GM19238 (cell line): ENCODE data around the gene SLC38A3.

Experiments used
- DNase-seq: peaks from one replicate; pipeline ENCODE4 v3.0.0; 2011; ENCODE audit warnings: low spot score; ENCODE audit not compliant: insufficient read length

The SLC38A3 gene

DNA sequence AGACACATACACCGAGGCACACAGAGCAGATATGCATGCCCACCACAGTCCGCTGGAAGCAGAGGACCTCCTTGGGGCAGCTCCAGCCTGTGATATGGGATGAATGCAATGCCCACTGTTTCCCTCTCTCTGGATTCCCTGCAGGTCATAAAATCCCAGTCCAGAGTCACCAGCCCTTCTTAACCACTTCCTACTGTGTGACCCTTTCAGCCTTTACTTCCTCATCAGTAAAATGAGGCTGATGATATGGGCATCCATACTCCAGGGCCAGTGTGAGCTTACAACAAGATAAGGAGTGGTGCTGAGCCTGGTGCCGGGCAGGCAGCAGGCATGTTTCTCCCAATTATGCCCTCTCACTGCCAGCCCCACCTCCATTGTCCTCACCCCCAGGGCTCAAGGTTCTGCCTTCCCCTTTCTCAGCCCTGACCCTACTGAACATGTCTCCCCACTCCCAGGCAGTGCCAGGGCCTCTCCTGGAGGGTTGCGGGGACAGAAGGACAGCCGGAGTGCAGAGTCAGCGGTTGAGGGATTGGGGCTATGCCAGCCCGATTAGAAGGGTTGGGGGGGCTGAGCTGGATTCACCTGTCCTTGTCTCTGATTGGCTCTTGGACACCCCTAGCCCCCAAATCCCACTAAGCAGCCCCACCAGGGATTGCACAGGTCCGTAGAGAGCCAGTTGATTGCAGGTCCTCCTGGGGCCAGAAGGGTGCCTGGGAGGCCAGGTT is 14.0 kb upstream of the SLC38A3 start, which contains the start of gene GNAT1:
GNAT1 (plus strand) TSS at position 675 of the 725 bp plus-strand sequence. CDS start 116 bp downstream, outside the sequence.
- DNase-seq, result no peak

DNA sequence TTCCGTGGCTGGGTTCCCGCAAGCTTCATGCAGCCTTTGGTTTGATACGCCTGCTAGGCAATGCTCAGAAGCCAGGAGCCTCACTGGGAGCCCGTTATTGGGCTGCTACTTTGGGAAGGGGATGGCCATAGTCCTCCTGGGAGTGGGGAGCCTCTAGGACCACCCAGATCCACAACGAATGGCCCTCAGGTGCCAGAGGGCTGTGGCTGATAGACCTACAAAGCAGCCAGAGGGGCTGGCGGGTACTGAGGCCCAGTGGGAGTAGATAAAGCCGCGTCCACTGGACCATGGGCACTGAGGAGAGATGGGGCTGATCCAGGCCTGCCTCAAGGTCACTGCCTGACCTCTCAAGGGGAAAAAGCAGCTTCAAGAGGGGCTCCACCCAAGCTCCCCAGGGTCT is 12.9 kb upstream of the SLC38A3 start:
- DNase-seq, result no peak

DNA sequence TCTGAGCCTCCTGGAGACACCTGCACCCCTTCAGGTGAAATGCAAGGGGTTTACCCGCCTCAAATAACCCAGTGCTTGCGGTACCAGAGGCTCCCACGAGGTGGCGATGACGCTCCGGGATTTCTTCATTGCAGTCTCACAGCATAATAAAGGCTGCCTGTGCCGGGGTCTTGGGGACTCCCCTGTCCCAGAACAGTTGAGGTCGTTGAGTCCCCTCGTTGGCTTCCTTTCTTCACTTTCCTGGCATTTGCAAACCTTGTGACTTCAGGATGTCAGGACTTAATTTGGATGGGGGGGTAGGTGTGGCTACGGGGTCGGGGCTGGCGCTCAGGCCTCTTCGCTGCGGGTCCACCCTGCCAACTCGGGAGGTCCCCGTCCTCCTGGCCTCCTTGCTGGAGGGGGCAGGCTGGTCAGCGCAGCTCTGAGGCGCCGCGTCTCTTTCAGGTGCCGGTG is 12.4 kb upstream of the SLC38A3 start:
- peak; percentile 85 for DNase-seq

DNA sequence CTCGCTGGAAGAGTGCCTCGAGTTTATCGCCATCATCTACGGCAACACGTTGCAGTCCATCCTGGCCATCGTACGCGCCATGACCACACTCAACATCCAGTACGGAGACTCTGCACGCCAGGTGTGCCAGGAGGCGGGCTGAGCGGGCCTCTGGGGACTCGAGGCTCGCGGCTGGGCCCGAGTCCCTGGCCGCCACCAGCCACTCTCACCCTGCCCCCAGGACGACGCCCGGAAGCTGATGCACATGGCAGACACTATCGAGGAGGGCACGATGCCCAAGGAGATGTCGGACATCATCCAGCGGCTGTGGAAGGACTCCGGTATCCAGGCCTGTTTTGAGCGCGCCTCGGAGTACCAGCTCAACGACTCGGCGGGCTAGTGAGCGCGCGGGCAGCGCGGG is 11.8 kb upstream of the SLC38A3 start:
- no peak for DNase-seq

DNA sequence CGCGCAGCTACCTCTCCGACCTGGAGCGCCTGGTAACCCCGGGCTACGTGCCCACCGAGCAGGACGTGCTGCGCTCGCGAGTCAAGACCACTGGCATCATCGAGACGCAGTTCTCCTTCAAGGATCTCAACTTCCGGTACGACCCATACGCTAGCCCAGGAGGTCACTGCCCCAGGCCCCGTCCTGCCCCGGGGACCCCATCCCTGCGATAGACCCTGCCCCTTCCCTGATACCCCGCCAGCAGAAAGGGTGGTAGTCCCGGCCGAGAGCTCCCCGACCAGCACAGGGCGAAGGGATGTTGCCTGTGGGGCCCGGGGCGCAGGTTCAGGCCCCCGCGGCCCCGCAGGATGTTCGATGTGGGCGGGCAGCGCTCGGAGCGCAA is 11.3 kb upstream of the SLC38A3 start:
- no peak for DNase-seq

DNA sequence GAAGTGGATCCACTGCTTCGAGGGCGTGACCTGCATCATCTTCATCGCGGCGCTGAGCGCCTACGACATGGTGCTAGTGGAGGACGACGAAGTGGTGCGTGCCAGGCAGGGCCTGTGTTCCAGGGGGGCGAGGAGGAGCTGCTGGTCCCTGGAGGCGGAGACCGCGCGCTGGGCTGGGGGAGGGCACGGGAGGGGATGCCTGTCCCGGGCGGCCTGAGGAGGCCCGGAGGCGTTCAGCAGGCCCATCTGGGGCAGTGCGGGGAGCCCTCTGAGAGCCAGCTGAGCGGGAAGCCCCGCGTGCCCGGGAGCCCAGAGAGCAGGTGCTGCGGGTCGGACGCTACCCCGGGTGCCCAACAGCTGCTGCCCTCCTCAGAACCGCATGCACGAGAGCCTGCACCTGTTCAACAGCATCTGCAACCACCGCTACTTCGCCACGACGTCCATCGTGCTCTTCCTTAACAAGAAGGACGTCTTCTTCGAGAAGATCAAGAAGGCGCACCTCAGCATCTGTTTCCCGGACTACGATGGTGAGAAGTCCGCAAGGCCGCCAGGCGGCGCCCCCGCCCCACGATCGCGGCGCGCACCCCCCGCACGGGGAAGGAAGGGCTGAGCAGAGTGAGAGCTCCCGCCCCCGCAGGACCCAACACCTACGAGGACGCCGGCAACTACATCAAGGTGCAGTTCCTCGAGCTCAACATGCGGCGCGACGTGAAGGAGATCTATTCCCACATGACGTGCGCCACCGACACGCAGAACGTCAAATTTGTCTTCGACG is 10.8 kb upstream of the SLC38A3 start:
- peak; percentile 78 for DNase-seq

DNA sequence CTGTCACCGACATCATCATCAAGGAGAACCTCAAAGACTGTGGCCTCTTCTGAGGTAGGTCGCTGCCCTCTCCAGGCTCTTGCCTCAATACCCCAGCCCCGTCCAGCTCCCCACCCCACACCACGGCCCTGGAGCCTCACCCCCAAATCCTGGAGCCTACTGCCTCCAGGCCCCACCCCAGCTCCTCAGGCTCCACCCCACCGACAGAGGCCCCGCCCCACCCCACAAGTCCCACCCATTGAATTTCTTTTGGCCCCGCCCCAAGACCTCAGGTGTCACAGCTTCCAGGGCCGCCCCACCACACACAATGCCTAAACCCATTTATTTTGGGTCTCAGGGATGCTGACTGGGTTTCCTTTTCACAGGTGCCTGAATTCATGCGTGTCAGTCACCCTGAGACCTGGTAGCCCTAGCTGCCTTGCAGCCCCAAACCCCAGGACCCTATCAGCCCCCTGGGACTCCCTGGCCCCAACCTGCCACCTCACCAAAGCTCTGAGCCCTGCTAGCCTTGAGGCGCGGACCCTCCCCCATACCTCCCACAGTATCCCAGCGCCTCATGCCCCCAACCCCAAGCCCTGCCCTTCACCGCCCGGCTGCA is 10.1 kb upstream of the SLC38A3 start:
- no peak for DNase-seq

DNA sequence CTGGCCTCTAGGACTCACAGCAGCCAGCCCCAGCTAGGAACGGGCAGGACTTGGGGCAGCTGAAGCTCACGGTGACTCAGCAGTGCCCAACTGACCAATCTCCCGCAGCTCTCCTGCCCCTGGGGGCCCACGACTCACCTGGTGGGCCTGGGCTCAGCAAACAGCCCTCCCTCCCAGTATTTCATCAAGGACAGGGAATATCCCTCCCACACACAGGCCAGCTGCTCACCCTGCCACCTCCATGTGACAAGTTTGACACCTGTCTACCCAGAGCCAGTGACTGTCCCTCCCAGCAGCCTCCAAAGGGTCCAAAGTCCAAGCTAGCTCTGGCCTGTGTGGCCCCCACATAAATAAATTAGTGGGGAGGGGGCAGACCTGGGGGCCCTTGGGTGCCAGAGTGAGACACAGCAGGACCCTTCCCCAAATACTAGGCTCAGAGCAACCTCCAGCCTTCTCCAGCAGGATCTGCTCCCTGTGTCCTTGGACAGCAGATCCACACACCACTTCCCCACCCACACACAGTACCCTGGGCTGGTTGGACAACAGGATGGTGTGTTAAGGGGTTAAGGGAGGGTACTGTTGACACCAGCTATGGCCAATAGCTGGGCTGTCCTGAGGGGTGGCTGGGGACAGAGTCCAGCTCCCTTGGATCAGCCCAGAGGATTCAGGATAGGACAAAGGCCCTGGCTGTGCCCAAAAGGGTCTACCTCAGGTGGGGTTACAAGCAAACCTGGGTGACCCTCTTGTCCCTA is 9.4 kb upstream of the SLC38A3 start:
- DNase-seq, result no peak

DNA sequence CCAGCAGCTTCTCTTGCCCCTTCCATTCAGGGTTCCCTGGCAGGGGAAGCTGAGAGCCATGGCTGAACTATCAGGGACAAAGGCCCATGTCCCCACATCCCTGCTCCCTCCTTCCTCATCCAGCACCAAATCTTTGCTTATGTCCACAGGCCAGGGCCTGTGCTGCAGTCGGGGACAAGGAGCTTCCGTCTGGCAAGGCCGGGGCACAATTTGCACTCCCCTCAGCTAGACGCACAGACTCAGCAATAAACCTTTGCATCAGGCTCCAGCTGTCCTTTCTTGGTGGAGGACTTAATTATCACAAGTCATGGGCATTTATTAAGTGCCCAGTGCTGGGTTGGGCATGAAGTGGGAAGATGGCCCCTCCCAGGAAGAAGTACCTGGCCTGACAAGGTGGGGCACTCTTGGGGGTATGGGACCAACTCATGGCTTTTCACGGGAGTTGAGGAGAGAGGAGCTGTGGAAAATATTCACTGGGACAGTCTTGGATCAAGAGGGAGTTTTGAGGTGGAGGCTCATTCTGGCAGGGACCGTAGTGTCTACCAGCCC is 8.7 kb upstream of the SLC38A3 start:
- DNase-seq, result no peak

DNA sequence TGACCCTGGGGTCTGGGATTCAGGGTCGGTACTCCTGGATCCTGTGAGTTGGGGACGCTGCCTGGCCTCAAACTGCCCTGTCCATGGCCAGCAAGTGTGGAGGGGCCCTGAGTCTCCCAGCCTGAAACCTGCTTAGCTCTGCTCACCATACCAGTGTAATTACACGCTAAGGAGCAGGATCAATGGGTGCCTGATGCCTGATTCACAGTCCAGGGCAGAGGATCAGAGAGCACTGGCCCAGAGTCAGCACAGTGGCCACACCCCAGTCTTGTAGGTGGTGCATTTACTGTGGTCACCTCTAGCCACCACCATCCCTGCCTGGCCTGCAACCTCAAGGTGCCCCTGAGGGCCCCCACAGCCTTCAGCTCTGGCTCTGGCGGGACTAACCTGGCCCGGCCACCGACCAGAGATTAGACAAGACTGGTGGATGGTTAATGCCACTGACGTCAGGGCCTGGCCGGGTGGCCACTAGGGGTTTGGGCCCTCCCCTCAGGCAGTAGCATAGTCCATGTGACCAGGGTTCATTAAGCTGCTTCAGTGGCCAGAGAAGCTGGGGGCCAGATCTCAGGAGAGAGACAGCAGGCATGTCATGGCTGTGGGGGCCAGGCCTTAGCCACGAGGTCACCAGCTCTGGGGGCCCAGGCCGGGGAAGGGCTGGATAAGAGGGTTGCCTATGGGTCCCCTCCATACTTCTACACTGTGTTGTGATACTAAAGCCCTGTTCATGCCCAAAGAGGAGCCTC is 3.3 kb upstream of the SLC38A3 start:
- DNase-seq, result no peak

DNA sequence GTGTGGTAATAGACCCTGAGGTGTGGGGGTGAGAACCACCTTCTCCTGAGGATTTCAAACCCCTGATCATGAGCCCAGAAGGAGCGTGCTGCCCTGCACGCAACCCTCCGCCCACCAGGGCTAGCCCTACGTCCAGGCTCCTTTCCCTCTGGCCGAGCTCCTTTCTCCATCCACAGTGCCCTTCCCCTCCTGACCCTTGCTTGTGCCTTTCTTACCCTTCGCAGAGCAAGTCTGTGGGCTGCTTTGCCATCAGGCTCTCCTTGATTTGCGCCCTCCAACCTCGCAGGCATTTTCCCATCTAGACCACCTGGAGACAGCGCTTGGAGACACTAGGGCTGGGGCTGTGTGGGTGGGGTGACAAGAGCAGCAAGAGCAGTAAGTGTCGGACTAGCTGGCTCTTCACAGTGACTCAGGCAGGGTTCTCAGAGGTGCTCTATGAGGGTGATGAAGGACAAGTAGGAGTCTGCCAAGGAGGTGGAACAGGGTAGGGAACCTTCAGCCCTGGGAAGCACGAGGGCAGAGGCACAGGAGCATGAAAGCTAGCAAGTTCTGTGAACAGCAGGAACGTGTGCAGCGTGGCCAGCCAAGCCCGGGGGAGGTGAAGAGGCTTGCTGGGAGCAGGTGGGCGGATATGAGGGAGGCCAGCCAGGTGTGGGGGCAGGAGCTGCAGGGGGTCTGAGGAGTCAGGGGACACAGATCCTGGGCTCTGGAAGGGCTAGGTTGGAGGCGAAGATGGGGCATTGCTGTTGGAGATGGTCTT is 2.5 kb upstream of the SLC38A3 start:
- no peak for DNase-seq

DNA sequence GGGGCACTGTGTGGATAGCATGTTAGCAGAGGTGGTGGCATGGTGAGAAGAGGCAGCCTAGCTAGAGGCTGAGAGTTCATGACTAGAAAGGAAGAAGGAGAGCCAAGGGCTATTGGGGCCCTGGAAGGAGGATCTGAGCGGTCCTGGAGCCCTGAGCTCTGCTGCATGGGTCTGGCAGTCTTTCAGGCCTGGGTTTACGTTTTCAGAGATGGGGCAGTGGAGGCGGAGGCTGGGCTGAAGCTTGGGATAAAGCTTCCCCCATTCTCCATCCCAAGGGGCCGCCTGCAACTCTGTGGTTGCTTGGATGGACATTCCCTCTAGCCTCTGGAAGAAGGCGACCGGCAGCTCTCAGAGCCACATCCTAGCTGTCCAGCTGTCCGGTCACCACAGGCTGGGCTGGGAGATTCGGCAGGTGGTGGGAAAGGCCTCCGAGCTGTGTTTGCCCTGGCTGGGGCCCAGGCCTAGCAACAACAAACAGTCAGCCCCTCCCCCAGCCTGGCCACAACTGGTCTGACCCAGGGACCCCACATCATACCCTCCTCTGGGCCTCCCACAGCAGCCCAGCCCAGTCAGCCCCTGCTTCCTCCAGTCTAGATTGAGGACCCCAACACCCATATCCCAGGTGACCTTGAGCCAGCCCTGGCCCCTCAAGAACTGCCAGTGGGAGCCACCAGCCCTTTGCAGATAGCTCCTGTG is 1.8 kb upstream of the SLC38A3 start:
- DNase-seq, result no peak

DNA sequence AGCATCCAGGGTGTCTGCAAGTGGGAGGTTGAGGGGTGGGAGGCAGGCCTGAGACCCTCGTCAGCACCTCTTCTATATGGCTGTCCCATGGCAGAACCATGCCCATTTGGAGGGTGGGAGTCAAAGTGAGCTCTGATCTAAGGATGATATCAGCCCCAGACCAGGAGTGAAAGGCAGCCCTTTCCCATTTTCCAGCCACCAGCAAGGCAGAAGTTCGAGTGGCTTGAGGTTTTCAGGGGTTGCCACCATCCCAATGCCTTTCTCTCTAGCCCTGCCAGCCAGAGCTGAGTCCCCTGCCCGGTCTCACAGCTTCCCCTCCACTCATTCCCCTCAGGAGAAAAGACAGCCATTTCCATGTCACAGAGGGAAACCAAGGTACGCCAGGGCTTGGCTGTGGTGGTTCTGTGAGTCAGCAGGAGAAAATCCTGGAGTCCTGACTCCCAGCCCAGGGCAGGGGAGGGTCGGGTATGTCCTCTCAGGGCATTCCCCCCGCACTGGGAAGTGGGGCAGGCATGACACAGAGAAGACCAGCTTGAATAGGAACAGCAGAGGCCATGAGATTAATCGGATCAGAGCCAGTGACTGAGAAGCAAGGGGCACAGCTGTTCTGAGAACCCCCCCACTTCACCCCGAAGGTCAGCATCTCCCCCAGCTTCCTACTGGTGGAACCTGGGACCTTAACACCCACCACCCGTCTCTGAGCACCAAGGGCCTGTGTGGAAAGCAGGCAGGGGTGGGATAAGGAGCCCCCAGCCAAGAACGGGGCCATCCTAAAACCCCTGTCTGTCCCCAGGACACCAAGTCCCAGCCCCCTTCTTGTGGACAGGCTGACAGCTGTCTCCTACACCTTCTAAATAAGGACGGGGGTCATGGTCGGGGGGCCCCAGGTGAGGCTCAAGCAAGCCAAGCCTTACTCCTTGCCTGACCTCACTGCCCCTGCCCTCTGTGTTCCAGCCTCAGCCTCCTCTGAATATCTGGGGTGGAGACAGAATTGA is 965 bp upstream of the SLC38A3 start:
- no peak for DNase-seq

DNA sequence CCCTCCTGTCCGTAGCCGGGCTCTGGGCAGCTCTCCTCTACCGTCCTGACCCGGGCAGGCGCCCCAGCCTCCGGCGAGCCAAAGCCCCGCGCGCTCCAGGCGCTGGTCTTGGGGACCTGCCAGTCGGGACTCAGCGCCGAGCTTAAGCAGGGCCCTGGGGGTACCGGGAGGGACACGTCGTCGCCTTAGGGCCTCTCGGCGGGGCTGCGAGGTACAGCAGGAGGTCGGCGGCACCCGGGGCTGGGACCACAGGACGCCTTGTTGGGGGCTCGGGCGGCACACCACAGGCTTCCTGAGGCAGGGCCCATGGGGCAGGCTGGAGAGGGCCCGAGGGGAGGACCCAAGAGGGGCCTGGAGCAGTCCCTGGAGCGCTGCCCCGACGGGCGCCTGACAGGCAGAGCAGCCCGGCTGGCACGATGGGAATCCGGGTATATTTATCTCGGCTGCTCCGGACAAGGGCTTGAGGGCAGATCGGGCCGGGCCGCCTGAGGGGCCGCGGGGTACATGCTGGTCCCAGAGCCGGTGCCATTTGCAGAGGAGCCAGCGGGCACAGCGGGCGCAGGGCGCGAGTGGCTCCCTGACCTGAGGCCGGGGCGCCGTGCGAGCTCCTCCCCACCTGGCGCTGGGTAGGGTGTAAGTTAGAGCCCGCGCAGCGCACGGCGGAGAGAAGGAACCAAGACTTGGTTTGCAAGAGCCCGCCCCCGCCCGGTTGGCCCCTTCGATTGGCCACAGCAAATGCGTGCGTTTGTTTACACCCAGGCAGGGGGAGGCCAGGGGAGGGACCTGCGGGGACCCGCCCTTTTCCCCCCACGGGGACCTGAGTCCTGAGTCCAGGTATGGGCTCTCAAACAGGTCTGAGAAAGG is 574 bp downstream of the SLC38A3 start:
- no peak for DNase-seq

DNA sequence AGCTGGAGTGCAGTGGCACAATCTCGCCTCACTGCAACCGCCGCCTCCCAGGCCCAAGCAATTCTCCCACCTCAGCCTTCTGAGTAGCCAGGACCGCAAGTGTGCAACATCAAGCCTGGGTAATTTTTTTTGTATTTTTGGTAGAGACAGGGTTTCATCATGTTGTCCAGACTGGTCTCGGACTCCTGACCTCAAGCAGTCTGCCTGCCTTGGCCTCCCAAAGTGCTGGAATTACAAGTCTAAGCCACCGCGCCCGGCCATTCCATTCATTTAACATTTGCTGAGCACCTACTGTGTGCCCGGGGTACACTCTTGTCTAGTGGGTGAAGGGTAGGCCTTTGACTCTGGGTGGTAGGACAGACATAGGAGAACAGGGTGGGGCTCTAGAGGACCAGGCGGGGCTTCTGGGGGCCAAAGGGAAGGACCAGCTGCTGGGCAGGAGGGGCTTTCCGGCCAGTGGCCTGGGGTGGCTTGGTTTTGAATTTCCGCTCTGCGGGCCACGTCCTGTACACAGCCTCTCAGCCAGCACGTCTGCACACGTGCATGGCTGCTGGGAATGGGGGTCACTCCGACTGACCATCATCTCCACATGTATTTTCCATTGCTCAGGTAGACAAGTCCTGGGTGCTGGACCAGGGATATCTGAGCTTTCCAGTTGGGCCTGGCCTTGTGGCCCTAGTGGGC is 2.4 kb downstream of the SLC38A3 start:
- DNase-seq, result no peak

DNA sequence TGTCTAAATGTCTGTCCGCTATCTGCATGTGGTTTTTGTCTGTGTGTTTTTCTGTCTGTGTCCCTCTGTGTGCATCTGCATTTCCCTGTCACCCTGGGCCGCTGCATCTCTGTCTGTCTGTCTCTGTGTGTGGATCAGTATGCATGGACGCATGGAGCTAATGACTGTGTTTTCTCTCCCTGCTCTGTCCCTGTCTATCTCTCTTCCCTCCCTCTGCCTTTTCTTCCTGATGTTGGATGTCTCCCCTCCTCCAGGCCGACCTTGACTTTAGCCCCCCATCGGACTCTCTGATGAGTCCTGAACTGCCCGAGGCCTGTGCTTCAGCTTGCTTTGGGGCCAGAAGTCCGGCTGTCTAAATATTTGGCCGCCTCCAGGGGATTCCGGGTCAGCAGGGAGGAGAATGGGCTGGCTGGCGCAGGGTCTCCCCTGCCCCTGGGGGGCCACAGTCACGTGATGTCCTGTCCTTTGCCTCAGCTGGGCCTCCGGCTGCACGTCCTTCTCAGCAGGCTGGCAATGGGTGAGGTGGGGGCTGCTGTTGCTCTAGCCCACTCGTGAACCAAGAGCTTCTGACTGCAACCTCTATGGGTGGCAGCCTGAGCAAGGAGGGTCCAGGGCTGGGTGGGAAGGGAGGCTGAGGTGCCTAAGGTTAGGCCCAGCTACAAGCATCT is 3.7 kb downstream of the SLC38A3 start:
- no peak for DNase-seq
